Upper lobe of left lung (tissue), 4 donors: ENCODE results near the gene TIGIT.

Experiments
- EP300 ChIP-seq, 4 donors: sonication (generic); formaldehyde crosslinking; IDR thresholded peaks; one replicate each; pipeline ENCODE4 v1.5.1; 2017; ENCODE audit warnings: antibody characterized with exemption in 4 of 4, control low read depth in 2 of 4
- POLR2A ChIP-seq, 4 donors: fragments of 450-650 bp; IDR thresholded peaks; one replicate each; pipeline ENCODE4 v1.5.1; 2016 to 2017; ENCODE audit warnings: antibody characterized with exemption in 4 of 4, mild to moderate bottlenecking in 2 of 4
- TF ChIP-seq, protein P1 (sequence below), 6 experiments: fragments of 450-650 bp in 4 of 6; fragments of 200-600 bp in 2 of 6; sonication (generic) in 2 of 6; IDR thresholded peaks; one replicate each; pipeline ENCODE4 v1.5.1; 2016 to 2019; ENCODE audit warnings: antibody characterized with exemption in 6 of 6

DNA sequence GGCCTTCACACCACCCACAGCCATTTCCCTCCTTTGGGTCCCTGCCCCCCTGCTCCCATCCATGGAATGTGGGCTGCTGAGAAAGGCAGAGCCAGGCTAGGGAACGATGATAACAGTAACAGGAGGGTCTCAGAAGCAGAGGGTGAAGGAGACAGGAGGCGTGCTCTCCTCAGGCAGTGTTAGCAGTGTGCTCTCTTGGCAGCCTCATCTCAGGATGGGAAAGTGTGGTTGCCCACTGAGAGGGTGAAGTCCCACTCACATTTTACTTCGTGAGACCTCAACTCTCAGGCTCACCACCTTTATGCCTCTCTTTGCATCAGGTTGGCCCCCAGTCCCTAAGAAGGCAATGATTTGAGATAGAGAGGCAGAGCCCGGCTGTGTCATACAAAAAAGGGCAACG is 24.5 kb downstream of the TIGIT start:
- TF ChIP-seq EP300 (IDR thresholded peaks at IDR 0.05) (no peak), POLR2A (IDR thresholded peaks at IDR 0.05) (no peak)
- TF ChIP-seq, protein P1, sequence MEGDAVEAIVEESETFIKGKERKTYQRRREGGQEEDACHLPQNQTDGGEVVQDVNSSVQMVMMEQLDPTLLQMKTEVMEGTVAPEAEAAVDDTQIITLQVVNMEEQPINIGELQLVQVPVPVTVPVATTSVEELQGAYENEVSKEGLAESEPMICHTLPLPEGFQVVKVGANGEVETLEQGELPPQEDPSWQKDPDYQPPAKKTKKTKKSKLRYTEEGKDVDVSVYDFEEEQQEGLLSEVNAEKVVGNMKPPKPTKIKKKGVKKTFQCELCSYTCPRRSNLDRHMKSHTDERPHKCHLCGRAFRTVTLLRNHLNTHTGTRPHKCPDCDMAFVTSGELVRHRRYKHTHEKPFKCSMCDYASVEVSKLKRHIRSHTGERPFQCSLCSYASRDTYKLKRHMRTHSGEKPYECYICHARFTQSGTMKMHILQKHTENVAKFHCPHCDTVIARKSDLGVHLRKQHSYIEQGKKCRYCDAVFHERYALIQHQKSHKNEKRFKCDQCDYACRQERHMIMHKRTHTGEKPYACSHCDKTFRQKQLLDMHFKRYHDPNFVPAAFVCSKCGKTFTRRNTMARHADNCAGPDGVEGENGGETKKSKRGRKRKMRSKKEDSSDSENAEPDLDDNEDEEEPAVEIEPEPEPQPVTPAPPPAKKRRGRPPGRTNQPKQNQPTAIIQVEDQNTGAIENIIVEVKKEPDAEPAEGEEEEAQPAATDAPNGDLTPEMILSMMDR (IDR thresholded peaks at IDR 0.05), result no peak
